Right atrium auricular region (tissue), 2 donors: ENCODE results near the gene RANBP17. TPM values are rescaled to one million over a fixed set of nuclear protein-coding genes. Genes with fewer than 3 reads are reported as not detected.

Experiments
- DNase-seq: peaks from one replicate; pipeline ENCODE4 v3.0.0-alpha.2; 2019; ENCODE audit warnings: low spot score
- H3K27ac ChIP-seq, 2 donors: fragments of 200-600 bp; sonication (generic); 1 replicate in 1 of 2; 2 replicates in 1 of 2; pipeline ENCODE4 v1.5.1; 2016 to 2019
- H3K27me3 ChIP-seq, 2 donors: fragments of 200-600 bp; sonication (generic); one replicate each; pipeline versions ENCODE4 v1.5.1 to v1.6.0; 2017 to 2019
- H3K36me3 ChIP-seq: fragments of 200-600 bp; sonication (generic); one replicate; pipeline ENCODE4 v1.5.1; 2016
- H3K4me1 ChIP-seq, 2 donors: fragments of 200-600 bp; sonication (generic); one replicate each; pipeline versions ENCODE4 v1.5.1 to v1.6.0; 2017 to 2019
- H3K4me3 ChIP-seq, 2 donors: fragments of 200-600 bp; sonication (generic); 1 replicate in 1 of 2; 2 replicates in 1 of 2; pipeline ENCODE4 v1.5.1; 2017 to 2019; ENCODE audit warnings: mild to moderate bottlenecking in 1 of 2, moderate library complexity in 1 of 2
- H3K9me3 ChIP-seq, 2 donors: fragments of 200-600 bp; sonication (generic); one replicate each; pipeline ENCODE4 v1.5.1; 2019
- CTCF ChIP-seq, 2 donors: fragments of 200-600 bp; sonication (generic); IDR thresholded peaks; one replicate each; pipeline ENCODE4 v1.5.1; 2019; ENCODE audit warnings: antibody characterized with exemption in 2 of 2
- total RNA-seq, 2 donors: library from RNA; depleted of rRNA; stranded (reverse); fragments of >200 nt; gene quantifications; one replicate each; pipeline ENCODE4 v1.1.0, GENCODE V29; 2016

Gene RANBP17
- total RNA-seq, 2 donors from 2014 or later = 1.4 to 3.6 TPM

GRCh38 chr5:171093598-171093997, 231.8 kb downstream of the RANBP17 start:
- no peaks in the 10 kb centered on the region for H3K9me3 ChIP-seq
- no peak for TF ChIP-seq CTCF (IDR thresholded peaks at IDR 0.05)

GRCh38 chr5:171094356-171094755, 232.5 kb downstream of the RANBP17 start:
- Histone ChIP-seq H3K36me3 (no peaks in the 10 kb centered on the region), H3K4me1 (no peaks in the 10 kb centered on the region), H3K9me3 (peaks cover 0 to 7% of the 10 kb centered on the region in 2 donors), H3K4me3 (no peak overlapping the region), H3K27me3 (no peaks in the 10 kb centered on the region), H3K27ac (no peak overlapping the region)
- TF ChIP-seq CTCF (IDR thresholded peaks at IDR 0.05) = no peak
- no peak for DNase-seq

More at GRCh38 chr5:171093598-171093997, 231.8 kb downstream of the RANBP17 start:
- Histone ChIP-seq H3K27ac (no peak overlapping the region), H3K36me3 (no peaks in the 10 kb centered on the region), H3K4me3 (no peak overlapping the region), H3K27me3 (no peaks in the 10 kb centered on the region), H3K4me1 (no peaks in the 10 kb centered on the region)
- no peak for DNase-seq

- TF ChIP-seq CTCF (IDR thresholded peaks at IDR 0.05) = no peak
- no peaks in the 10 kb centered on the region for H3K36me3 ChIP-seq
- H3K4me1 ChIP-seq = no peaks in the 10 kb centered on the region
- no peaks in the 10 kb centered on the region for H3K27me3 ChIP-seq
- no peak for DNase-seq
- no peak overlapping the region for H3K4me3 ChIP-seq
- H3K9me3 ChIP-seq = peaks cover 0 to 10% of the 10 kb centered on the region in 2 donors
- H3K27ac ChIP-seq = no peak overlapping the region
Observed at GRCh38 chr5:171102877-171103610, 241.2 kb downstream of the RANBP17 start.

GRCh38 chr5:171107669-171108068, 245.9 kb downstream of the RANBP17 start:
- no peaks in the 10 kb centered on the region for H3K4me1 ChIP-seq
- no peaks in the 10 kb centered on the region for H3K36me3 ChIP-seq
- no peak for DNase-seq
- H3K27ac ChIP-seq = no peak overlapping the region
- no peak for TF ChIP-seq CTCF (IDR thresholded peaks at IDR 0.05)
- H3K27me3 ChIP-seq = no peaks in the 10 kb centered on the region
- no peaks in the 10 kb centered on the region for H3K9me3 ChIP-seq
- no peak overlapping the region for H3K4me3 ChIP-seq

GRCh38 chr5:171115519-171115918, 253.7 kb downstream of the RANBP17 start:
- TF ChIP-seq CTCF (IDR thresholded peaks at IDR 0.05) = no peak
- Histone ChIP-seq H3K4me1 (no peaks in the 10 kb centered on the region), H3K9me3 (no peaks in the 10 kb centered on the region), H3K4me3 (no peak overlapping the region), H3K36me3 (no peaks in the 10 kb centered on the region), H3K27me3 (no peaks in the 10 kb centered on the region), H3K27ac (no peak overlapping the region)
- no peak for DNase-seq

- TF ChIP-seq CTCF (IDR thresholded peaks at IDR 0.05) = no peak
- Histone ChIP-seq H3K4me3 (no peak overlapping the region), H3K9me3 (no peaks in the 10 kb centered on the region), H3K27ac (no peak overlapping the region), H3K27me3 (no peaks in the 10 kb centered on the region), H3K36me3 (no peaks in the 10 kb centered on the region), H3K4me1 (no peaks in the 10 kb centered on the region)
- no peak for DNase-seq
Observed at GRCh38 chr5:171116719-171117118, 254.9 kb downstream of the RANBP17 start.
